GM12864 (cell line): Measurements from ENCODE around the gene ZFP36L1.

Experiments
- DNase-seq: peaks from one replicate; pipeline ENCODE4 v3.0.0-alpha.2; 2011; ENCODE audit warnings: low read depth
- H3K4me3 ChIP-seq: 2 replicates; pipeline ENCODE4 v1.5.1; 2011; ENCODE audit warnings: mild to moderate bottlenecking, low read depth, low read length, control low read depth
- TF ChIP-seq, protein P1 (sequence below): IDR thresholded peaks from 2 replicates; pipeline ENCODE4 v1.5.1; 2011; ENCODE audit warnings: low read depth, mild to moderate bottlenecking, moderate library complexity, low read length, control low read depth, inconsistent platforms; ENCODE audit errors: missing control alignments

The ZFP36L1 gene, protein sequence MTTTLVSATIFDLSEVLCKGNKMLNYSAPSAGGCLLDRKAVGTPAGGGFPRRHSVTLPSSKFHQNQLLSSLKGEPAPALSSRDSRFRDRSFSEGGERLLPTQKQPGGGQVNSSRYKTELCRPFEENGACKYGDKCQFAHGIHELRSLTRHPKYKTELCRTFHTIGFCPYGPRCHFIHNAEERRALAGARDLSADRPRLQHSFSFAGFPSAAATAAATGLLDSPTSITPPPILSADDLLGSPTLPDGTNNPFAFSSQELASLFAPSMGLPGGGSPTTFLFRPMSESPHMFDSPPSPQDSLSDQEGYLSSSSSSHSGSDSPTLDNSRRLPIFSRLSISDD

DNA sequence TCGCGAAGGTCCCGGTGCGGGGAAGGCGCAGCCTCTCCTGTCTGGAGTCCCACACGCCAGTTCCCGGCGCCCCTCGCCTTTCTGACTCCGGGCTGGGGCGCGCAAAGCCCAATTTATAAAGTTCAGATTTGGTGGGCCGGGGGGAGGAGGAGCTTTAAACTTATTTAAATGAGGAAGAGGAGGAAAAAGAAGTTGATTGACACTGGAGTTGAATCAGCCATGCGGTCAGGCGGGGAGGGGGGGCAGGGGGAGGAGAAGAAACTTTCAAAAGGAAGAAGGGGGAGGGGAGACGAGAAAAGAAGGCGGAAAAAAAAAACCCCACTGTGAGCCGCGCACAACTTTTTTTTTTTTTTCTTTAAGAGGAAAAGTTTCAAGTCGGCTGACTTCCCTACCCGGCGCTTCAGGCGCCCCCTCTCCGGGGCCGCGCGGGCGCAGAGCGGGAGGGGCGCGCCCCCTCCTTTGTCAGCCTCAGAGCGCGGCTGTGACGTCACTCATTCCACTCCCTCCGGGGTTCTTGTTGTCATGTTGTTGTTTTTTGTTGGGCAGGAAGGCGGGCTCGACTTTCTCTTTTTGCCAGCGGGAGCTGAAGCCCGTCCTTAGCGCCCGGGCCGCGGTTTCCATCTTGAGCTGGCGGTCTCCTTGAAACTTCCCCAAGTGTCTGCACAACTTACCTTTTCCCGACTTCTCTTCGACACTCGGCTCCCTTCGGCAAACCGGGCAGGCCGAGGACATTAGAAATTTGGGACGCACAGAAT is at the start of gene ZFP36L1:
Gene ZFP36L1 (minus strand): TSS at position 89 of the 755 bp plus-strand sequence. CDS start 129 bp downstream, outside the sequence.
- DNase-seq, result peak; percentile 90
- H3K4me3 ChIP-seq, result peak within 1 kb of the TSS; percentile 72
- TF ChIP-seq, protein P1, sequence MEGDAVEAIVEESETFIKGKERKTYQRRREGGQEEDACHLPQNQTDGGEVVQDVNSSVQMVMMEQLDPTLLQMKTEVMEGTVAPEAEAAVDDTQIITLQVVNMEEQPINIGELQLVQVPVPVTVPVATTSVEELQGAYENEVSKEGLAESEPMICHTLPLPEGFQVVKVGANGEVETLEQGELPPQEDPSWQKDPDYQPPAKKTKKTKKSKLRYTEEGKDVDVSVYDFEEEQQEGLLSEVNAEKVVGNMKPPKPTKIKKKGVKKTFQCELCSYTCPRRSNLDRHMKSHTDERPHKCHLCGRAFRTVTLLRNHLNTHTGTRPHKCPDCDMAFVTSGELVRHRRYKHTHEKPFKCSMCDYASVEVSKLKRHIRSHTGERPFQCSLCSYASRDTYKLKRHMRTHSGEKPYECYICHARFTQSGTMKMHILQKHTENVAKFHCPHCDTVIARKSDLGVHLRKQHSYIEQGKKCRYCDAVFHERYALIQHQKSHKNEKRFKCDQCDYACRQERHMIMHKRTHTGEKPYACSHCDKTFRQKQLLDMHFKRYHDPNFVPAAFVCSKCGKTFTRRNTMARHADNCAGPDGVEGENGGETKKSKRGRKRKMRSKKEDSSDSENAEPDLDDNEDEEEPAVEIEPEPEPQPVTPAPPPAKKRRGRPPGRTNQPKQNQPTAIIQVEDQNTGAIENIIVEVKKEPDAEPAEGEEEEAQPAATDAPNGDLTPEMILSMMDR, result no peak

DNA sequence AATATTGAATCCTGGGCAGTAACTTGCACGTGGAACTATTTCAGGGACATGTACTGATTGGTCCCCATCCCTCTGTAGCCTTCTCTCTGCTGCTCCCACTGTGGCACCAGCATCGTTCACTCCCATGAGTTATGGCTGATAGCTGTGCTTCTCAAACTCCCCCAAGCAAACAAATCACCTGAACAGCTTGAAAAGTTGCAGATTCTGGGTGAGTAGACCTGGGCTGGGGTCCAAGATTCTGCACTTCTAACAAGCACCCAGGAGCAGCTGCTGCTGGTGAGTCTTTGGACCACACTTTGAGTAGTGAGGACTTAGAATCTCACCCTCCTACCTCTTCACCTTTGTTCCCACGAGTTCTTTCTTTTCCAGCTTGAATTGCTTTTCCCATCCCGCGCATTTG is 49.4 kb upstream of the ZFP36L1 start:
- DNase-seq, result no peak
- TF ChIP-seq, protein P1, result no peak
- H3K4me3 ChIP-seq, result no peak overlapping the region

DNA sequence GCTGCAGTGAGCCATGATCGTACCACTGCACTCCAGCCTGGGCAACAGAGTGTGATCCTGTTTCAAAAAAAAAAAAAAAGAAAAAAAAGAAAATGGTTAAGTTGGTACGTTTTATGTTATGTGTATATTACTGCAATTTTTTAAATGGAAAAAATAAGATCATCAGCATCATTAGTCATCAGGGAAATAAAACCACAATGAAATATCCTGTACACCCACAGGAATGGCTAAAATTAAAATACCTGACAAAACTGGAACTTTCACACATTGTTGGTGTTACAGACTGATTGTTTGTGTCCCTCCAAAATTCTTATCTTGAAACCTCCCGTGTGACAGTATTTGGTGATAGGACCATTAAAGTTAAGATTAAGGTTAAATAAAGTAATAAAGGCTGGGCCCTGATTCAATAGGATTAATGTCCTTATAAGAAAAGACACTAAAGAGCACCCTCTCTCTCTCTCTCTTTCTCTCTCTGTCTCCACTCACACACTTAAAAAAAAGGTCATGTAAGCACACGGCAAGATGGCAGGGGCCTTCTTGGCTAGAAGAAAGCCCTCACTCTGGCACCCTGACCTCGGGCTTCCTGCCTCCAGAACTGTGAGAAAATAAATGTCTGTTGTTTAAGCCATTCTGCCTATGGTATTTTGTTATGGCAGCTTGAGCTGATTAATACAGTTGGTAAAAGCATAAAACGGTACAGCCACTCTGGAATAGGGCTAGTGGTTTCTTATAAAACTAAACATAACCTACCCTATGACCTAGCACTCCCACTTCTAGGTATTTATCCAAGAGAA is 48.3 kb upstream of the ZFP36L1 start:
- DNase-seq, result no peak
- no peak overlapping the region for H3K4me3 ChIP-seq
- TF ChIP-seq, protein P1, result no peak

DNA sequence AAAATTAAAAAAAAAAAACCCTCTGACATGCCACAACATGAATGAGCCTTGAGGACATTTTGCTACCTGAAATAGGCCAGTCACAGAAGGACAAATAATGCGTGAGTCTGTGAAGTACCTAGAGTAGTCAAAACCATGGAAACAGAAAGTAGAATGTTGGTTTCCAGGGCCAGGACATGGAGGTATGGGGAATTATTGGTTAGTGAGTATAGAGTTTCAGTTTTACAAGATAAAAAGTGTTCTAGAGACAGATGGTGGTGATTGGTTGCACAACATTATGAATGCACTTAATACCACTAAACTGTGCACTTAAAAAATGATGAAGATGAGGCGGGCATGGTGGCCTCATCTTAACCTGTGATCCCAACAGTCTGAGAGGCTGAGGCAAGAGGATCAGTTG is 47.6 kb upstream of the ZFP36L1 start:
- TF ChIP-seq, protein P1, result no peak
- H3K4me3 ChIP-seq, result no peak overlapping the region
- no peak for DNase-seq

DNA sequence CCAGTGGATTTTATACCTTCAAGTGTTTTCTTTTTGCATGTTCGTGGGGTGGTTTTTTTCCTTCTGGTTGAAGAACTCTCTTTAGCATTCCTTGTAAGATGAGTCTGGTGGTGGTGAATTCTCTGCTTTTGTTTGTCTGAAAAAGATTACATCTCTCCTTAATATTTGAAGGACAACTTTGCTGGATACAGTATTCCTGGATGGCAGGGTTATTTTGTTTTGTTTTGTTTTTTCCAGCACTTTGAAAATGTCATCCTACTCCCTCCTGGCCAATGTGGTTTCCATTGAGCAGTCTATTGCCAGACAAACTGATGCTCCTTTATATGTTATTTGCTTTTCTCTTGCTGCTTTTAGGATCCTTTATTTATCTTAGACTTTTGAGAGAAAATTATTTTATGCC is 43.2 kb upstream of the ZFP36L1 start:
- no peak for DNase-seq
- TF ChIP-seq, protein P1, result no peak
- no peak overlapping the region for H3K4me3 ChIP-seq

DNA sequence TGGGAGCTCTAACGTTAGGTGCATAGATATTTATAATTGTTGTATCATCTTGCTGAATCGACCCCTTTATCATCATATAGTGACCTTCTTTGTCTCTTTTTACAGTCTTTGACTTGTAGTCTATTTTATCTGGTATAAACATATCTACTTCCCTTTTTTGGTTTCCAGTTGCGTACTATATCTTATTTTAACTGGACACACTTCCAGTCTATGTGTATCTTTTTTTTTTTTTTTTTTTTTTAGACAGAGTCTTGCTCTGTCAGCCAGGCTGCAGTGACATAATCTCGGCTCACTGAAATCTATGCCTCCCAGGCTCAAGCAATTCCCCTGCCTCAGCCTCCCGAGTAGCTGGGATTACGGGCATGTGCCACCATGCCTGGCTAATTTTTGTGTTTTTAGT is 41.9 kb upstream of the ZFP36L1 start:
- DNase-seq, result no peak
- H3K4me3 ChIP-seq, result no peak overlapping the region
- TF ChIP-seq, protein P1, result no peak
